MCF 10A (cell line): ENCODE results near the gene ERN2. TPM values are rescaled to one million over a fixed set of nuclear protein-coding genes. Genes with fewer than 3 reads are reported as not detected.

Experiments used
- BruUV-seq: library from RNA; stranded (reverse); fragments of 400-500 nt; replicated peaks from 2 replicates; lab custom pipeline; 2021; lab: Mats Ljungman, UMichigan
- CTCF ChIA-PET: fragments of 300-600 bp; sonication (Branson Sonifier 250); formaldehyde crosslinking; extraction: SDS; loops from one replicate; lab custom pipeline; 2021; ENCODE audit warnings: antibody characterized with exemption, inconsistent platforms; lab: Yijun Ruan, JAX
- POLR2A ChIA-PET: fragments of 300-600, 350-650 bp; sonication (Branson Sonifier 250); formaldehyde crosslinking; extraction: SDS; loops from one replicate; lab custom pipeline; 2020; ENCODE audit warnings: antibody characterized with exemption, inconsistent platforms; lab: Yijun Ruan, JAX
- DNase-seq: peaks from one replicate; pipeline ENCODE4 v3.0.0-alpha.2; 2018; ENCODE audit not compliant: unreplicated experiment
- H3K27ac Mint-ChIP-seq: one replicate; pipeline ENCODE4 v1.8.0; 2022; ENCODE audit warnings: mild to moderate bottlenecking, low read depth, mixed read lengths; ENCODE audit not compliant: unreplicated experiment
- H3K27me3 Mint-ChIP-seq: one replicate; pipeline ENCODE4 v1.8.0; 2022; ENCODE audit warnings: mixed read lengths; ENCODE audit not compliant: insufficient read depth, unreplicated experiment
- H3K36me3 Mint-ChIP-seq: one replicate; pipeline ENCODE4 v1.8.0; 2022; ENCODE audit warnings: mild to moderate bottlenecking, moderate library complexity, mixed read lengths; ENCODE audit not compliant: insufficient read depth, unreplicated experiment
- H3K4me1 Mint-ChIP-seq: one replicate; pipeline ENCODE4 v1.8.0; 2022; ENCODE audit warnings: mixed read lengths; ENCODE audit not compliant: insufficient read depth, unreplicated experiment
- H3K4me3 Mint-ChIP-seq: one replicate; pipeline ENCODE4 v1.8.0; 2022; ENCODE audit warnings: mild to moderate bottlenecking, moderate library complexity, mixed read lengths; ENCODE audit not compliant: unreplicated experiment
- H3K9me3 Mint-ChIP-seq: one replicate; pipeline ENCODE4 v1.8.0; 2022; ENCODE audit warnings: mixed read lengths; ENCODE audit not compliant: unreplicated experiment
- intact Hi-C: fragments of 100-400 bp; cut with micrococcal nuclease; formaldehyde crosslinking; loops from 2 replicates; pipeline ENCODE4 v1.14.1; 2022
- total RNA-seq: library from RNA; stranded (reverse); gene quantifications from 2 replicates; pipeline ENCODE4 v1.2.3, GENCODE V29; 2022
- TF ChIP-seq, protein P1 (sequence below): fragments of 200-600 bp; IDR thresholded peaks from one replicate; pipeline ENCODE4 v1.8.0; 2022; ENCODE audit warnings: antibody characterized with exemption, mild to moderate bottlenecking; ENCODE audit not compliant: unreplicated experiment

ERN2 gene
- total RNA-seq, 1 experiment from 2014 or later: not detected

DNA sequence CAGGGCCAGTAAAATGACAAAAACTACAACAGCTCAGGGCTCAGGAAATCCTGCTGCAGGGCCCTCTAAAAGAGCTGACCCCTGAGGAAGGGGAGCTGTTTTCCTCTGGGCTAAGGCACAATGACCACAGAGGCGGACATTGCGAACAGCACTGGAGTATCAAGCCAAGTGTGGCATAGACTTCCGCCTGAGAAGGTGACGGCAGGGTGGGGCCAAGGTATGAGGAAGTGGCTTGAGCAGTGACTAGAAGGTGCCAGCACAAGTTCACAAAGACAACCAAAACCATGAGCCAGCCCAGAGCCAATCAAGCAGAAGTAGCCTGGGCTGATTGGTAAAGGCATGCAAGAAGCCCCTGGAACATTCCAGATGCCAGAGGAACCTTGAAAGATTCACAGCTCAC lies 13.9 kb downstream of the ERN2 start:
- CTCF ChIA-PET: interaction anchor here (1.4 to 1.8 kb wide), 2 partner anchors 20 to 29 kb away, joined by 3 to 12 read pairs; partner anchors contain the start of gene PLK1
- peaks cover 6% of the 10 kb centered on the region for H3K36me3 Mint-ChIP-seq
- TF ChIP-seq, protein P1, sequence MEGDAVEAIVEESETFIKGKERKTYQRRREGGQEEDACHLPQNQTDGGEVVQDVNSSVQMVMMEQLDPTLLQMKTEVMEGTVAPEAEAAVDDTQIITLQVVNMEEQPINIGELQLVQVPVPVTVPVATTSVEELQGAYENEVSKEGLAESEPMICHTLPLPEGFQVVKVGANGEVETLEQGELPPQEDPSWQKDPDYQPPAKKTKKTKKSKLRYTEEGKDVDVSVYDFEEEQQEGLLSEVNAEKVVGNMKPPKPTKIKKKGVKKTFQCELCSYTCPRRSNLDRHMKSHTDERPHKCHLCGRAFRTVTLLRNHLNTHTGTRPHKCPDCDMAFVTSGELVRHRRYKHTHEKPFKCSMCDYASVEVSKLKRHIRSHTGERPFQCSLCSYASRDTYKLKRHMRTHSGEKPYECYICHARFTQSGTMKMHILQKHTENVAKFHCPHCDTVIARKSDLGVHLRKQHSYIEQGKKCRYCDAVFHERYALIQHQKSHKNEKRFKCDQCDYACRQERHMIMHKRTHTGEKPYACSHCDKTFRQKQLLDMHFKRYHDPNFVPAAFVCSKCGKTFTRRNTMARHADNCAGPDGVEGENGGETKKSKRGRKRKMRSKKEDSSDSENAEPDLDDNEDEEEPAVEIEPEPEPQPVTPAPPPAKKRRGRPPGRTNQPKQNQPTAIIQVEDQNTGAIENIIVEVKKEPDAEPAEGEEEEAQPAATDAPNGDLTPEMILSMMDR: no peak
- H3K4me3 Mint-ChIP-seq: no peak overlapping the region
- H3K9me3 Mint-ChIP-seq: peaks cover 8% of the 10 kb centered on the region
- intact Hi-C loops: no loop called here
- POLR2A ChIA-PET: interaction anchor here (1.0 to 1.1 kb wide), 2 partner anchors 25 to 27 kb away, joined by 3 read pairs; no protein-coding TSS in a partner anchor
- no peaks in the 10 kb centered on the region for H3K4me1 Mint-ChIP-seq
- DNase-seq: no peak
- peaks cover 14% of the 10 kb centered on the region for H3K27me3 Mint-ChIP-seq
- BruUV-seq: no TSS peak
- no peak overlapping the region for H3K27ac Mint-ChIP-seq

DNA sequence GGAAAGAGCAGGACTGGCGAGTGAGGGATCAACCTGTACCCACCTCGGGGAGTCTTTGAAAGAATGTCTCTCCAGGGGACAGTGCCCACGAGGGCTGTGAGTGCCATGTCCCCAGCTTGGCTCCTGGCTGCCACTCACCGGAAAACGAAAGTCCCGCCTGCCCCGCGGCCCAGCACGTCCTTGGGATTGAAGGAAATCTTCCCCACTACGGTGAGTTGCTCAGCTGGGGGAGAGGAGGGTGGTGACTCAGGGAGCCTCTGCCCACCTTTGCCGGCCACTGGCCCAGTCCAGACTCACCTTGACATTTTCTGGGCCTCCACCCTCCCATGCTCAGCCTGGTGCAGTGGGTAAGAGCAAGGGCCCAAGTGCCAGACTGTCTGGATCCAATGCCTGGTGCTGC lies 17.3 kb downstream of the ERN2 start:
- Mint-ChIP-seq H3K36me3 (peaks cover 6% of the 10 kb centered on the region), H3K27ac (no peak overlapping the region), H3K4me3 (no peak overlapping the region), H3K27me3 (no peaks in the 10 kb centered on the region), H3K4me1 (no peaks in the 10 kb centered on the region), H3K9me3 (no peaks in the 10 kb centered on the region)
- TF ChIP-seq, protein P1: no peak
- DNase-seq: no peak
- ChIA-PET POLR2A (no interaction called here), CTCF (interaction anchor here (1.0 kb wide), 1 partner anchor 16 kb away, joined by 4 read pairs; no protein-coding TSS in a partner anchor)
- intact Hi-C loops: no loop called here
- BruUV-seq: no TSS peak

DNA sequence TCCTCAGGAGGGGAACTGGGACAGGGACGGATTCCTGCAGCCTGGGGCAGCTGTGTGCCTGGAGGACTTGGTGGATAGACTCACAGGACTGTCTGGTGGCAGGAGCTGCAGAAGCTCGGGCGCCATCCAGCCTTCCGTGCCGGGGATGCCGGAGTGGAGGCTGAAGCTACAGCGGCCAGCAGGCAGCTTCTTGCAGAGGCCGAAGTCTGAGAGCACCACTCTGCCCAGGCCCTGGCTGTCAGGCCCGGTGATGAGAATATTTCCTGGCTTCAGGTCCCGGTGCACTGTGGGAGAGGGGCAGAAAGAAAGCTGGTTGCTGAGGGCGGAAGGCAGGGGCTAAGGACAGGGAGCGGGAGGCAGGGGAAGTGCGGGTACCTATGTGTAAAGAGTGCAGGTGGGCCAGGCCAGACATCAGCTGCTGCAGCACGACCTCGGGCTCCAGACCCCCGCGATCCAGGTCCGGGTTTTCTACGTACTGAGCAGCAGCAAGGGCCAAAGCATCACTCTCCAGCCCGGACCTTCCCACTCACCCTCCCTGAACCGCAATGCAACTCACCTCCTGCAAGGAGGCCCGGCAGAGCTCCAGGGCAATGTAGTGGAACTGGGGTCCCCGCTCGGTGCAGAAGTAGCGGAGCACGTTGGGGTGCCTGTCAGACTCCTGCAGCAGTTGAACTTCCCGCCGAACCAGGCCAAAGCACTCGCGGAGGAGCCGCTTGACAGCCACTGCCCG lies 18.2 kb downstream of the ERN2 start:
- H3K9me3 Mint-ChIP-seq: no peaks in the 10 kb centered on the region
- no peak for DNase-seq
- intact Hi-C loops: no loop called here
- peaks cover 10% of the 10 kb centered on the region for H3K36me3 Mint-ChIP-seq
- TF ChIP-seq, protein P1: no peak
- H3K4me1 Mint-ChIP-seq: no peaks in the 10 kb centered on the region
- H3K27ac Mint-ChIP-seq: no peak overlapping the region
- no peaks in the 10 kb centered on the region for H3K27me3 Mint-ChIP-seq
- BruUV-seq: no TSS peak
- ChIA-PET POLR2A (no interaction called here), CTCF (interaction anchor here (0.7 to 1.4 kb wide), 3 partner anchors 17 to 810 kb away, joined by 3 to 4 read pairs (median 3); no protein-coding TSS in a partner anchor)
- H3K4me3 Mint-ChIP-seq: no peak overlapping the region

DNA sequence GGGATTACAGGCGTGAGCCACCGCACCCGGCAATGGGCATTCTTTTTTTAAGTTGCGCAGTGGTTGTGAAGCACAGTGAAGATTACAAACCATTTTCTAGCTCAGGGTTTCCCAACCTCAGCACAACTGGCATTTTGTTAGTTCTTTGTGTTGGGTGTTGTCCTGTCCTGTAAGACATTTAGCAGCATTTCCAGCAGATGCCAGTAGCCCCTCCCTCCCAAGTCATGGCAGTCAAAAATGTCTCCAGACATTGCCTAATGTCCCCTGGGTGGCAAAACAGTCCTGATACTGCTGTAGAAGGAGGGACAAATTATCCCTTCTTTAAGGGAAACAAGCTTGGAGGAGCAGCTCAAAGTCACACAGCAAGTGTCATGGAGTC lies 18.8 kb downstream of the ERN2 start:
- TF ChIP-seq, protein P1: no peak
- Mint-ChIP-seq H3K4me3 (no peak overlapping the region), H3K36me3 (peaks cover 12% of the 10 kb centered on the region), H3K27ac (no peak overlapping the region), H3K9me3 (no peaks in the 10 kb centered on the region), H3K4me1 (no peaks in the 10 kb centered on the region), H3K27me3 (no peaks in the 10 kb centered on the region)
- no peak for DNase-seq
- ChIA-PET POLR2A (interaction anchor here (0.8 to 1.2 kb wide), 2 partner anchors 9 to 14 kb away, joined by 3 to 4 read pairs; no protein-coding TSS in a partner anchor), CTCF (interaction anchor here (1.1 to 1.4 kb wide), 3 partner anchors 16 to 834 kb away, joined by 3 read pairs; no protein-coding TSS in a partner anchor)
- intact Hi-C loops: no loop called here
- BruUV-seq: no TSS peak
